Dermis microvascular lymphatic vessel endothelial cell (primary cell): Measurements from ENCODE around the gene DACH1. TPM values are rescaled to one million over a fixed set of nuclear protein-coding genes. Genes with fewer than 3 reads are reported as not detected.

Experiments
- DNase-seq, 2 donors: peaks; one replicate each; pipeline versions ENCODE4 v3.0.0 to v3.0.0-alpha.2; 2010; ENCODE audit warnings: low read depth in 2 of 2
- total RNA-seq: library from RNA; depleted of rRNA; stranded (reverse); fragments of >200 nt; gene quantifications from 2 replicates; pipeline ENCODE4 v1.2.1, GENCODE V29; 2014

DACH1 gene
- total RNA-seq, 1 donor from 2014 or later: 0.51 TPM

DNA sequence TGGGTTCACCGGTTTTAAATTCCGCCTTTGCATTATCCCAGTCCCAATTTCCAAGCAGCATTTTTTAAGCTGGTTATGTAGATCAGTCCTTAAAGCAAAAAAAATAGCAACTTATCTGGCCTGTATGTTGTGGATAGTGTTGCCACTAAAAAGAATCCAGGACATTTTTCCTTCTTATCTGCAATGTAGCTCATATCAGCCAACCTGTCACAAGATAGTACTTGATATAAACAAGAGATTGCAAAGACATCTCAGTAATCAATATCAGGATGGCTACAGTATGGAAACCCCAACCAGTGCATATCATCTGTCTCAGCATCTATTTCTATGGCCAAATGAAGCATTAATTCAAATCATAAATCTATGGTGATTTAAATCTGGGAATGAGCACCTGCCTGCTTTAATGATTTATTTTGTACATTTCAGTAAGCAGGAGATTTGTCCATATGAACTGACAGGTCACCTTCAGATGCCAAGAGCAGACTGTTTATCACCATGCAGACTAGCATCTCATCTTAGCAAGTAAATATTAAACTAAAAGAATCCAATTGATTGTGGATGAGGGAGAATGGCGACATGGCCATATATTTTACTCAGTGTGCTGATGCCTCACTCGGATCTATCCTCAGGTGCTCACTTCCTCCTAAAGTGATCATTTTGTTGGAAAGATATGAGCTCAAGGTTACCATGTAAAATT, 240.4 kb downstream of the DACH1 start:
- DNase-seq: no peak

DNA sequence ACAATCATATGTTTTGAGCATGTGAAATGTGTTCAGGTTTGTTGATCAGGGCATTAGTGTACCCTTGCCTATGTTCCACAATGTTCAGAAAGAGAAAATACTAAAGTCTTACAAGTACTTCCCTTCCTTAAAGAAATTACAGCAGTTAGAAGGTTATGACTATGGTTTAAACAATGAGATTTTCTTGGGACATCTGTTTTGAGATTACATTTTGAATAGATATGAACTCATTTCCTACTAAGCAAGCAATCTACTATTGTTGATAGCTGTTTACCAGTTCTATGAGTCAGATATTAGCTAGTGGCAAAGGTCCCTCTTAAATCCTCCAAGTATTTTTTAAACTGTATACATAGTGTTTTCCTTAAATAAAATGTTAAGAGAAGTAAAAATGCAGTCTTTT, 241.3 kb downstream of the DACH1 start:
- peak in 1 of 2 donors; percentile 84 for DNase-seq

DNA sequence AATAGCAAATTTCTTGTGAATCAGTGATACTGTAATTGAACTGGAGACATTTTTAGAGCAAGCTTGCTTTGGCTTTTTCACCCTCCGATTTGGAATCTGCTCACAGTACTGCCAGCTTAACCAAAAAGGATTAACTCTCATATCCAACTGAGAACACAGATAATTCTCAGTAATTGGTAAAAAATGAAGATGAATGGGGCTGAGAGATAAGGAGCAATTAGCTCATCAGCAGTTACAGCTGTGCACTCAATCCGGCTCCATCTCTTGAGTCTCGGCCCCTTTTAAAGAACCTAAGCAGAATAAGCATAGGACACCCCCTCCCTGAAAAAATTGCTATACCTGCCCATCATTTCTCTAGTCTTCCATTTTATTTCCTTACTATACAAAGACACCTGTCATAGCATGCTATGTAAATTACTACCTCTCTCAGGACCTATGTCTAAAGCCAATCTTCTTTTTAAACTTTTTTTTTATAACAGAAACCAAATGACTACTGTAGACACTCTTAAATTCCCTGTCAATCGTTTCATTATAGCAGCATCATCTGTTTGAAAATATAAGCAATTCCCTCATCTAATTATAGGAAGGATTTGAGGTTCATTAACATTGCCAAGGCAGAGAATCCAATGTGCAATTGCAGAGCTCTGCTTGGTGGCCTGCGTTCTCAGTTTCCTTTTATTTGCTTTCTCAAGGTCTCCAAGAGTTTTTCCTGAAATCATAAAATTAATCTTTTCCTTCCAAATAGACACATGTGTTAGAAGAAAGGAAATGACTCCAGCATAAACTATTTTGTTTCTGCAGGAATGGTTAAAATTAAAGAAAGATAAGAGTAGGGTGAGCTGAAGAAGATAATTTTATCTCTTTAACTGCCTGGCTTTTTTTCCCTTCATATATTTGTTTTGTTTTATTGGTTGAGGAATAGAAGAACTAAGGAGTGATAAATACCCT, 242.1 kb downstream of the DACH1 start:
- peak in 1 of 2 donors; percentile 70 for DNase-seq

DNA sequence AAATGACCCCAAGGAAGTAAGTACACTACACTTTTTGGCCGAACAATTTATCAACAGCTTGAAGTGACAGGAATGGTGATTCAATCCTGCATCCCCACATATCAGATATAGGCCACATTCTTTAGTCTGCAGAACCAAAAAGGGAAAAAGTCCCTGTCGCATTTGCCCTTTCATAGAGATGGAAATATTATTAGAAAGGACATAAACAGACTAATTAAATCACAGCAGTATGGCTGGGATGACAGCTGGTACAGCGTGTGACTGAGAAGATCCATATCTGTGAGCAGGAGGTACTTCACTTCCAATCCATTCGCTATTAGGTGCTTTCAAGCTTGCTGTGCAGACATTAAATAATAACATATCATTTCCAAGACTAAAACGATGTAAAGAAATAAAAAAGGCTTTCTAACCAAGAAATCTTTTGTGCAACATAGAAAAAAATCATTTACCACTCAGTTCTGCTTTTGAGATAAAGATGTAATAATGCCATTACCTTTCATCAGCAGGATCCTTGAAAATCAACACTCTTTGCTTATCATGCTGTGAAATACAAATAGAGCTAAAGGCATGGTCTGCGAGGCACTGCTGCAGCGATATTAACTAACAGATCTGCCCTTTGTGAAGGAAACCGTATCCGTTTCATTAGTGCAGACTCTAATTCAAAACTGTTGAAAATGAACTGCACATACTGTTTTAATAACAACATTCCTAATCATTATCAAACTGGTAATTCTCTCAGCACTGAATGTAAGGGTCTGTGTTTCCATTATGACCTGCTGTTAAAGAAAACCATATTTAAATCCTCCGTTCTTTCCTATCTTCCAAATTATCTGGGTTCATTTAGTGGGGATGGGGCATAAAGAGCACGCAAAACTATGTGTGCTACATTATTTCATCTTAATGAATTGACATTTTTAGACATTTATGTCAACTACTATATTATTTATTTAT, 245.6 kb downstream of the DACH1 start:
- no peak for DNase-seq

DNA sequence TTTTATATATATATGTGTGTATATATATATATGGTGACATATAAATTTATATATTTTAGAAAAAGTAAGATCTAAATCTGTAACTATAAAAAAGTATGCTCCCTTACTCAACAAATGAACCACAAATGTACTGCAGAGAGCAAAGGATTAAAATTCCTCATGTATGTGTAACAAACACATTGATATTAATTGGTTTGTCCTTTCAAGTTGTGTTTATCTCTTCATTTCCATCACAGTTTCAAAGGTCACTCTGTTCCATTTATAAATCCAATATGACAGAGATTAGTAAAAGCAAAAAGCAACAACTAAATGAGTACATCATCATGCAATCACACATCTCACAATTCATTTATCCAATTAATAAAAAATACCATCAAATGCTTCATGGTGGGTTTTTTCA, 247.9 kb downstream of the DACH1 start:
- DNase-seq: no peak

DNA sequence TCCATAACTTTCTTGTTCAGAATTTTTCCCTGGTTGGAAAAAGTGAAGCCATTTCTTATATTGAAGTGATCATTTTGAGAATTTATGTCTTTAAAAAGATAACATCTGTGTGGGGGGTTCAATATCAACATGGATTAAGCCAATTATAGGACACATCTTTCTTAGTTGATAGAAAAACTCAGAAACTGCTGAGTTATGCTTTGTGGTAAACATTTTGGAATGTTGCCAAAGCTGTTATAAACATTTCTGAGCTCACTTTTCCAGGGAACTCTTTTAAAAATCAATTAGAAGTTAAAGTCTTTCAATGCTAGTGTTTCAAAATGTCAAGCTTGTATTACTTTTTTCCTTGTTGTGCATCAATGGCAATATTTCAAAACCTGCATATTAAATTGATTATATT, 248.8 kb downstream of the DACH1 start:
- peak in 1 of 2 donors; percentile 30 for DNase-seq

DNA sequence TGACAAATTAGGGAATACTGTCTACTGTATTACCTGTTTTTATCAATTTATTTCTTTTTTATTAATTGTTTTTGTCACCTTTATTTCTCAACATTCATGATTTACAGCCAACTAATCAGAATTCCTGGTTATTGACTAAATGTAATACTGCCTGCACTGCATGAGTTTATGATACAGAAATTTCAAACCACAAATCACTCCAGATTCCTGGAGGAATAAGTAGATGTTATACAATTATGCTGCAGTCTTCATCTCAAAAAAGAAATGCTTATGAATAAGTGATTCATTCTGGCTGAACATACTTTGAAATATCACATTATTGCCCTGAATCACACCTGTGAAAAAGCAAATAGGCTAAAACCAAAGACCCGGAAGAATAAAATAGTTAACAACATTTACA, 249.7 kb downstream of the DACH1 start:
- no peak for DNase-seq

DNA sequence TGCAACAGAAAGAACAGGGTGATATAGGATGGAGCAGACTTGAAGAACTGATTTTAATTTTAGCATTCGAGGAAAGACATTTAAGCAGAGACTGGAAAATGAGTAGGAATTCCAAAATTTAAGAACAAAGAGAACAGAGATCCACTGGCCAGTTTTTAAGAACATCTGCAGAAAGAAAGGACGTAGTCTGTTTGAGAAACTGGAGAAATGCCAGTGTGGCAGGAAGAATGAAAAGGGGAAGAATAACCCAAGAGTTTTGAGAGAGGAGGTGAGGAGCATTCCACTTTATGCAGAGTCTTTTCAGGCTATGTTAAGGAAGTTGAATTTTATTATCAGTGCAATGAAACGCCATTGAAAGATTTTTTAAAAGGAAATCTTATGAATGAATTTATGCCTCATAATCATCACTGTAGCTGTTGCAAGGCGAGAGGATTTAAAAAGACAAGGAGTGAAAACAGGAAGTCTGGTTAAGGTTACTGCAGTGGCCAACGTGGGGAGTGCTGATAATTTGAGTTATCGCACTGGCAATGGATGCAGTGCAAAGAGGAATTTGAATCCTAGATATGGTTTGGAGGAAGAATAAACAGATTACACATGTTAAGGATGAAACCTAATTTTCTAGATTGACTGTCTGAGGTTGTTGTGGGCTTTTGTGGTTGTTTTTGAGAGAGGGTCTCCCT, 253.8 kb downstream of the DACH1 start:
- no peak for DNase-seq

DNA sequence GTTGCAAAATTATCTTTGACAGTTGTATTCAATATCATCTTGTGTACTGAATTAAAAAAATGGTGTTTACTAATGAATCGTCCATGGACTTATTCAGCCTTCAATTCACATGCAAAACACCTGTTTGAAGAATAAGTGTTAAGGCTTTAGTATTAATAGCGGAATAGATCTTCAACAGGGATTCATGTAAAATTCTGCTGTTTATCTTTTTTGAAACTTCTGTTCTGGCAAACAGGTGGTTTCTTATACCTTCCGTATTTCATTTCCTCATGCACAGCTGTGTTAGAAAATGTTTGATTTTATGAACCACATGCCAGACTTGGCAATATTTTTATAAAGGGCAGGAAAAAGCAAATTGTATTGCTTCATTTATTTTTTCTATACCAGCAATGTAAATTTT, 255.7 kb downstream of the DACH1 start:
- no peak for DNase-seq

DNA sequence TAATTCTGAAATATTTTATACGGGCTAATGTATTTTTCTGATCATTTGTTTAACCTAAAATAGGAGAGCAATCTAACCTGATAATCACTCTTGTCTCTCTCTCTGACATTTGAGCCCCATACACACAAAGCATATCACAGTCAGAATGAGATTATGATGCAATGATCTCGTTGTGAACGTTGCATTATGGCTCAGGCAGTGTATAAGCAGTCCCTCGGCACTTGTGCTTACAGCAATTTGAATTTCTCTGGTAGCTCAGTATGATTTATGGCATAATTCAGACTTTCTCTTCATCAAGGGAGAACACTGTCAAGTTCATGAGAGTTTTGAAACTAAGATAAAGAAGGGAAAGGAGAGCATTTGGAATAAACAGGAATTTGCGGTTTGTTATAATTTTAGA, 256.1 kb downstream of the DACH1 start:
- DNase-seq: no peak

DNA sequence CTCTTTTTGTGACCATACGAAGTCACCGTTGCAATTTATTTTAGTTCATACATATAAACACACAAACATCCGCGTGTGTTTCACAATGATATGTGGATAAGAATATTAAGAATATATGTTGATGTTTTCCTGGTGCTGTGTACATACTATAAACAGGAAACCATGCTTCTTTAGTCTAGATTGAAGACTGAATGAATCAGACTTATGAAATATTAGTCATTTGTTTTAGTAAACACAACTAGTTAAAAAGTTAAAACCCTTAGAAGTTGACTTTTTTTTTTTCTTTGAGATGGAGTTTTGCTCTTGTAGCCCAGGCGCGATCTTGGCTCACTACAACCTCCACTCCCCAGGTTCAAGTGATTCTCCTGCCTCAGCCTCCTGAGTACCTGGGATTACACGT, 257.7 kb downstream of the DACH1 start:
- no peak for DNase-seq

DNA sequence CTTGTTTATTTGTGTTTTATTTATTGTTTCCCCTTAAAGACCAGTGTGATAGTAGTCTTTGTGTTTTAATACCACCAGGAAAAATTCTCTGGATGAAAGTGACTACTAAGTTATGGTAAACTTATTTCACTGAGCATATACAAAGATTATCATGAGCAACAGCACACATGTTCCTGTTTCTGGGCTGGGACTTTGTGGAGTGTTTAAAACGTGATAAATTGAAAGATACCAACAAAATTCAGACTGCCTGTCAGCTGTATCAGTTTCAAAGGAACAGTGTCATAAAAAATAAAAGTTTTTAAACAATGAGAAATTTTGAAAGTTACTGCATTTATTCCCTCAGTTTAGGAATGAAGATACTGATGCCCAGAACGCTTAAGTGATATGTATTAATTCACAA, 259.4 kb downstream of the DACH1 start:
- DNase-seq: no peak

DNA sequence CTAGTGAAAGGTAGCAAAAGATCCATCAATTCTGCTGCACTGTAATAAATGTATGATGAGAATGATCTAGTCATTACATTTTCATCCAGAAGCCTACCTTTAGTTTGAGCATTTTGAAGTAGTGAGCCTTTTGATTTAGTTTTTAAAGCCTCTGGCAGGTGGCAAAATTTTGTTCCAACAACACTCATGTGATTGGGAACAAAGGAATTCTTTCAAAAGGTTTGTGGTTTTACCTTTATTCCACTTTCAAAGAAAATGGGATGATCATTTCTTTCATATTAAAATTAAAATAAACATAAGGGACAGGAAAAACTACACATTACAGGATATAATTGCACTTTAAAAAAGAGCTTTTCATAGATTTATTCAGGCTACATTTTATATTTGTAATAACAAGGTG, 260.2 kb downstream of the DACH1 start:
- DNase-seq: no peak

DNA sequence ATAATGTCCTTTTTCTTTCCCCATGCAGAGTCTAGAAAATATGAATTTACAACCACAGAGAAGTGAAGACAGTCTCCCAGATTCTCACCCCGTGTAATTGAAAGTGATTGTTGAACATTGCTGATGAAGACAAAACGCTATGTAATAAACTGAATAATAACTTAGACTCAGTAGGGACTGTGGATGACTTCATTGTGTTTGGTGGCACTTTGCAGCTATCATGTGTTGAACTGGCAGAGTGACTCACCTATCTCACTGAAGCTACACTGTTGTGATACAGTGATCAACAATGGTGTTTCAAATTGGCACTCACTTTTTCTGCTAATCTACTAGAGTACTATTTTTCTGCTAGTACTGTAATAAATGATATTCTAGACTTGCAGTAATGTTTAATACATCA, 261.3 kb downstream of the DACH1 start:
- peak in 1 of 2 donors; percentile 15 for DNase-seq

DNA sequence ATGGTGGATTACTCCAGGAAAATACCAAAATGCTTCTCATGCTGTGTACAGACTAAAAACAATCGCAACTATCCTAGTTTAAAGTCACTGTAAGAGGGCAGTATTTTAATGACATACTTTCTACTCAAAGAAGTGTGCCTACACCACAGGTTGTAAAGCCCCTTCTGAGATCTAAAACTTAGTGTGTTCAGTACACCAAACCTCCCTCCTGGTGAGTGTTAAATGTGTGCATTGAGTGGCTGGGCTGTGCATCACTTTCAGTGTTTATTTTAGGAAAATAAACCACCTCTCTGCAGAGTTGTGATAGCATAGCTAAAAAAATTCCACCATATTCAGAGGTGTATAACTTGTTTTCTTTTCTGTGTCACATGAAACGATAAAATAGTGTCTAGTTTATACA, 263.7 kb downstream of the DACH1 start:
- DNase-seq: no peak

DNA sequence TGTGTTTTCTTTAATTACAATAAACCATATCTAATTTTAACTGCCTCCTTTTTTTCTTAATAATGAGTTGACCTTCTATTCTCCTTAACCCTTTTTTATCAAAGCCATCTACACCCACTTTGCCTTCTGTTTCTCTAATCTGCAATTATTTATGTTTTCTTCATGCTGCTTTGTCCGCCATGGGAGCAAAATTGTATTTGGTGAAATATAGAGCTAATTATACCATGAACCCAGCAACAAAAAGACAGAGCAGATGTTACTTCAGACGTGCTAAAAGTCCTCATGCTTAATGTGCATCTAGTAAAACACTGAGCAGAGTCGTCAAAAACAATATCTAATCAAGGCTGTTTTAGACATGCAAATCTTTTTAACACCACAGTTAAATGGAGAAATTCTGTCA, 264.7 kb downstream of the DACH1 start:
- no peak for DNase-seq

DNA sequence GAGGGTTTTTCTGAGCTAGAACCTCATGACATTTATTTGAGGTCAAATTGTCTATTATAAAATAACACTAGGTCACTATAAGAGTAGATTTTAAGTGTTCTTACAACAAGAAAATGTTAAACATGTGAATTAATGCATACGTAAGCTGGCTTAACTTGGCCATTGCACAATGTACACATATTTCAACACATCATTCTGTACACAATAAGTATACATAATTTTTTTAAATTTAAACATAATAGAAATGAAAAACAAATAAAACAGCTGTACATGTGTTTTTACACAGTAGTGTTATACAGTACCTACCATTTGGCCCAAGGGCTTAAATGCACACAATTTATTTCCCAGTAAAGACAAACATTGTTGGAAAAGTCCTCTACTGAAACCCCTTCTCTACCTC, 269.9 kb downstream of the DACH1 start:
- no peak for DNase-seq

DNA sequence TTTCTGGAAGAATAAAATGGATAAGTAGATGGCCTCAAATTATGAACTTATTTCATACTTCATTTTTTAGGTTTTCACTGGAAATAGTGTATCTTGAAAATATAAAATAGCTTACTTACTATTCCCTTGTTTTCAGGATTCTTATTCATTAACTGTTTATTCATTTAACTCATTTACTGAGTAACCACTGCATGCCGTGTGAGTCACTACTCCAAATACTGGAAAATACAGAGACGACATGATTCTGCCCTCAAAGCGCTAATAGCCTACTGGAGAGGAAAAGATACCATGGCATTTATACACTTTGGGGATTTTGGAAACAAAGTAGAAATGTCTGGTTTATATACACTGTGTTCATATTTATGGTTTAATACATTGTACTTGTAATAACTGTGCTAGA, 270.9 kb downstream of the DACH1 start:
- no peak for DNase-seq

DNA sequence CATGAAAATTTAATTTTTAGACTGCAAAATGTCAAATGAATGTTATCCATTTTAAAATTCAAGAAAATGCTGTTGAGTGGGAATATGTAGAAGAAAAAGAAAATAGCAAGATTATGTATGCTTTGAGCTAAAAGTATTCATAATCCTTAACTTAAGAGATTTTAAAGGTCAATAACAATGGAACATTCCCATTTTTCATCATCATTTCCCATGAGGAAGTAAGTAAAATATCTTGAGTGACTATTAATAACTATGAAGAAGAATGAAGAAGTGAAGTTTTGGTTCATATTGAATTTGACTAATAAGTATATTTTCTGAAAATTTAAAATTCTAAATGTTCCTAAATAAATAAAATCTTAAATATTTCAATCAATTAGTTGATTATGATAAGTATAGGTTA, 273.4 kb downstream of the DACH1 start:
- no peak for DNase-seq

DNA sequence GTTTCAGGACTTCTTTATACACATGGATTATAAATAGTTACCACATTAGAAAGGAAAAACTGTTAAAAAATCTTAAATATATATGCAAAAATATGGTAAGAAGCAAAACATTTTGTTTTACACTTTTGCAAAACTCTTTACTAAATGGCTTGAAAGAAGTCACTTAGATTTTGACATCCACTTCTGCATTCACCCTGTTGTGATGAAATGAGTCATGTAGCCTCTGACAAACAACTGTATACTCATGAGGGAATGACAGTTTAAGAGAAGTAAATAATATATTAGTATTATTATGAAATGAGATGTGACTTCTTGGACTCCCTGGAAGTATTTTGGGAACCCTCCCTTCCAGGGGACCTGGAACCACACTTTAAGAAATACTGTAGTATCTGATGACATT, 275.6 kb downstream of the DACH1 start:
- no peak for DNase-seq

DNA sequence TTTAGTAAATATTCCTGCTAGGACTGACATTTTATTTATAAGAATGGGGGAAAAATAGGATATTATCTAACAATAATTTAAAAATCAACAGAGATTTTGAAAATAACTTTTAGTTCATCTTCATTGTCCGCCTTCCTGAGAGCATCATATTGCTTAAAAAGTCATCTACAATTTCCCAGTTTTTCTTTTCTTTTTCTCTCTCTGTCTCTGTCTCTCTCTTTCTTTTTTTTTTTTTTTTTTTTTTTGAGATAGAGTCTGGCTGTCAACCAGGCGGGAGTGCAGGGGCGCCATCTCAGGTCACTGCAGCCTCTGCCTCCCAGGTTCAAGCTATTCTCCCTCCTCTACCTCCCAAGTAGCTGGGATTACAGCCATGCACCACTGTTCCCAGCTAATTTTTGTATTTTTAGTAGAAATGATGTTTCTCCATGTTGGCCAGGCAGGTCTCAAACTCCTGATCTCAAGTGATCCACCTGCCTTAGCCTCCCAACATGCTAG, 276.3 kb downstream of the DACH1 start:
- no peak for DNase-seq
